ACHN (cell line): ENCODE results near the gene DAPK1.

Source experiments
- DNase-seq: peaks from one replicate; pipeline ENCODE4 v3.0.0-alpha.2; 2015
- in situ Hi-C: cut with HindIII; loops from 2 replicates; pipeline ENCODE4 v1.10.0; 2017; ENCODE audit warnings: low sequenced_read_pairs, low pct_ligation_motif_present, low pct_unique_long_range_greater_than_20kb

The DAPK1 gene

DNA sequence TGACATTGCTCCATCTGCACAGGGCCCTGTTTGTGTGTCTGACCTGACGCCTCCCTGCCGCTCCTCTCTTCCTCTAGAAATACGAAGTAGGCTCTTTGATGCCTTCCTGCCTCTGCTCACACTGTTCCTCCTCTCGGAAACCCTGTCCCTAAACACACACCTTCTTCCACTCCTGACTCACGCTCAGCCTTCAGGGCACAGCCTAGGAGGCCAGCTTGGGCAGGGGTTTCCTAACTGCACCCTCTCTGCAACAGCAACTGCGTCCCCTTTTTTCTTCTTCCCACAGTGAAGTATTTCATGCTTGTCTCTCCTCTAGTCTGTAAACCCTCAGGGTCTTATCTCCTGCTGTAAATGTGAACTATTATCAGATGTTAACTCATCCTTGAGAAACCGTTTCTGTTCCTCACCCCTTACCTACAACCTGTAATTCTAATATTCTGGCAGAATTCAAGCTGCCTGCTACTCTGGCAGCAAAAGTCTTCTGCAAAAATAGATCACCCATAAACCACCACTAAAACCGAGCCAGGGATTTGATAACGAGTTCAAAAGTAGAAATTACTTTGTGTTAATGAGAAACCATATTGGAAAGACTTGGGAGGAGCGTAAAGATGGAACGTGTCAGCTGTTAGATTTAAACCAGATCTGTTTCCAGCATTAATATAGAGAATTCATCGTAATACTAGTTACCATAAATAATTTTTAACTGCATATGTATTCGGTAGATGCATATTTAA lies 100.2 kb downstream of the DAPK1 start:
- in situ Hi-C loops = no loop called here
- no peak for DNase-seq

DNA sequence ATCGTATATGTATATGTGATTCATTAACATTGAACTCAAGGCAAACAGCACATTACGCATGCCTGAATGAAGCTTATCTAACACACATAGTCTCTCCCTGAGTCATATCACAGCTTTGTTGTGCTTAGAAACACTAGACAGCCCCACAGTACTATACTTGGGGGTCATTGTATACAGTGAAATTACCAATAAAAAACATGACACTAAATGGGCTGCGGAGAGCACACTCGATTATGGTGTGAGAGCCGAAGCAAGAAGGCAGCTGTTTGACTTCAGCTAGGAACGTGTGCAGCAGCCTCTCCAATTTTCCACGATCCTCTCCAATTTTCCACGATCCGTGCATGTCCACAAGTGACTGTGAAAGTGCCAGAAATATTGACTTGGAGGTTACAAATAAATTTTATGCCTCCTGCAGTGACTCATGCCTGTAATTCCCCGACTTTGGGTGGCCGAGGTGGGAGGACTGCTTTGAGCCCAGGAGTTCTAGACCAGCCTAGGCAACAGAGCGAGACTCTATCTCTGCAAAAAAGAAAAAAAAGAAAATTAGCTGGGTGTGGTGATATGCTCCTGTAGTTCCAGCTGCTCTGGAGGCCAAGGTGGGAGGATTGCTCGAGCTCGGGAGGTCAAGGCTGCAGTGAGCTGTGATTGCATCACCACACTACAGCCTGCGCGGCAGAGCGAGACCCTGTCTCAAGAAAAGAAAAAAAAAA lies 102.4 kb downstream of the DAPK1 start:
- in situ Hi-C loops = no loop called here
- DNase-seq = peak; percentile 81

DNA sequence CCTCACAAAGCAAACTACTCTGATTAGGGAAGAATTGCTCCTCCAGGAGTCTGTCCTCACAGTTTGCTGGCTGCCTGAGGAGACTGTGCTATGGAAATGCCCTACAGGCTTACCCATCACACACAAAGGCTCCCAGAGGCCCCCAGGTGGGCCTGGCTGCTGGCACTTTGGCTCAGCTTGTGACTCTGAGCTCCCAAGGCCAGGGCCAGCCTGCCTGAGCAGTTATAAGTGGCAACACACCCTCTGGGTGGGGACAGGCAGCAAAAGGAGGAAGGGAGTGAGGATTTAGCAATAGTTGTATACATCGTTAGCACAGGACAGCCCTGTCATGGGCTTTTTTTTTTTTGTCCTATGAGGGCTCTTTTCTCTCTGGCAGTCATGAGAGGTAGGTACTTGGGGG lies 103.5 kb downstream of the DAPK1 start:
- DNase-seq = no peak
- in situ Hi-C loops = no loop called here

DNA sequence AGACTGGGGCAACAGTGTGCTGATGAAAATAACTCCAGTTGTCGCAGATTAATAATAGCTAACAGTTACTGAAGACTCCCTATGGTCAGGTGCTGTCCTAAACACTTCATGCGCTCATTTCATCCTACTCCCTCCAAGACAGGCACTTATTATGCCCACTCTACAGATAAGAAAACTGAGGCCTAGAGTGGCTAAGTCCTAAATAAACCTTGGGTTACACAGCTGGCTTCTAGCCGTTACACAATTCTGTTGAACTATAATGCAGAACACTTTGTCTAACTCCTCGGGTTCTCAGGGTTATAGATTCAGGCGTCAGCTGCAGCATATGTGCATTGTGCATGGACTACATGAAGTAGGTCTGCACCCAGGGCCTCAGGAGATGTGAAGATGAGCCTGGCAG lies 103.9 kb downstream of the DAPK1 start:
- DNase-seq = no peak
- in situ Hi-C loops = no loop called here

DNA sequence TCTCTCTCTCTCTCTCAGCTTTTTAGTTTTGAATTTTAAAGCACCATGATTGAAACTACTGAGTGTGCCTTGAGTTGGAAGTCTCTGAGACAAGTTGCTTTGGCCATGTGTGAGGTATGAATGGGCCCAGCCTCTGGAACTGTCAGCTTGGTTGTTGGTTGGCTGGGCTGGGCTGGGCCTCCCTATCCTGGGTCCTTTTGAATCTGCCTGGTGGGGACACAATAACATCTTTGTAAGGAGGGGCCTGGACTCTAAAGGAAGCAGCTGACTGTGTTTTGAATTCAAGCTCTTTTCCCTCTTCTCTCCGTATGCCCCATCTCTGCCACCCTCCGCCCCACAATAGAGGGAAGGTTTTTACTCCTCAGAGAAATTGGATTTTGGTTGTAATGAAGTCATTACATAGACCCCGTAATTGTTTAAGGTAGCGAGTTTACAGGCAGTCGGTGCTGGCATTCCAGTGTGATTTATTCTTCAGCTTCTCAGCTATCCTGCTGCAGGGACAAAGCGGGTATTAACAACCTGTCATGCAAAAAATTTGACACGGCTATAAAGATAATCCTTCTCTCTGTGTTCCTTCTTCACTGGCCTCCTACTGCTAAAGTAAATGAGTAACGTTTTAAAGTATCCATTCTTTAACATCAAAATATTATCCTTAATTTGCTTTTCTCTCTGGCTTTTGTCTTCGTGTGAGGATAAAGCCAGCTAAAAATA lies 105.4 kb downstream of the DAPK1 start:
- no peak for DNase-seq
- in situ Hi-C loops = no loop called here

DNA sequence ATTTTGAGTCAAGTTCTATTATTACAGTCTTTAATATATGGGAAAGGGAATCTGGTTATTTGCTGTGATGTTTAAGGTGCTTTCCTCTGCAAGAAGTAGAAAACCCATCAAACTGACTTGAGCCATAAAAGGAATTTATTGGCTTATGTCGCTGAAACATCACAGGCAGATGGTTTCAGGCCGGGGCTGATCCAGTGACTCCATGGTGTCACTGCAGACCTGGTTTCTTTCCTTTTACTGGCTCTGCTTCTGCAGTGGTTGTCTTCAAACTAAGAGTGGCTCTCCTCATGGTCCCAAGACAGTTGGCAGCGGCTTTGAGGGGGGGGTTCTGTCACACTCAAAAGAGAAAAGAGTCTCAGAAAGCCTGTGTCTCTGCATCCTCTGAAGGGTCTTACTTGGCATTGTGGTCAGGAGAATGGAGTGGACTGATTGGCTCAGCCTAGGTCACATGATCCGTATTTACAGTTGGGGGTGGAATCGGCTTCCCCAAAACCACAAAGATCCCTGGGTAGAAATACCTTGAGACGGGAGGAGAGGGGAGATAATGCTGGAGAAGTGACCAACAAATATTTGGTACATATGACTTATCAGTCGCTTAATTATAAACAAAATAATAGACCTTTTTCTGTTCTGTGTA lies 106.3 kb downstream of the DAPK1 start:
- in situ Hi-C loops = no loop called here
- DNase-seq = no peak

DNA sequence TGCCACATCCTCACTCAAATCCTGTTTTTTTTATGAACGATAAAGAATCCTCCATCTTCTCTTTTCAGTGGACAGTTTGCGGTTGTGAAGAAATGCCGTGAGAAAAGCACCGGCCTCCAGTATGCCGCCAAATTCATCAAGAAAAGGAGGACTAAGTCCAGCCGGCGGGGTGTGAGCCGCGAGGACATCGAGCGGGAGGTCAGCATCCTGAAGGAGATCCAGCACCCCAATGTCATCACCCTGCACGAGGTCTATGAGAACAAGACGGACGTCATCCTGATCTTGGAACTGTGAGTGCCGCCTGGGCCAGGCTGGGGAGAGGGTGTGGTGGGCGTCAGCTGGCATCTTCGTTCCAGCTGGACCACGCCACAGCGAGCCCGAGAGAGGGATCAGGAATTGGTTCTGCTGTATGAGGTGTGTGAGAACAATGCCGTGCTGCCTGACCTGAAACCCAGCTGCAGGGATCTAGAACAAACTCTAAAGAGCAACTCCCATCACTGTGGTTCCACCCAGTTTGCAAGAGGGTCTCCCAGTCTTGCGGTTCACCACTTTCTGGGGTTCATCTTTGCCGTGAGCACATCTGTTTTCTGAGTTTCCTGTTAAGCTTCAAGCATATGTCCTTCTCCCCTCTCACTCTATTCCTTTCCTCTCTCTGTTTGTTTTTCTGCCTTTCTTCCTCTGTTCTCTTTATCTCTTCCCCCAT lies 107.4 kb downstream of the DAPK1 start:
- in situ Hi-C loops = no loop called here
- DNase-seq = no peak

DNA sequence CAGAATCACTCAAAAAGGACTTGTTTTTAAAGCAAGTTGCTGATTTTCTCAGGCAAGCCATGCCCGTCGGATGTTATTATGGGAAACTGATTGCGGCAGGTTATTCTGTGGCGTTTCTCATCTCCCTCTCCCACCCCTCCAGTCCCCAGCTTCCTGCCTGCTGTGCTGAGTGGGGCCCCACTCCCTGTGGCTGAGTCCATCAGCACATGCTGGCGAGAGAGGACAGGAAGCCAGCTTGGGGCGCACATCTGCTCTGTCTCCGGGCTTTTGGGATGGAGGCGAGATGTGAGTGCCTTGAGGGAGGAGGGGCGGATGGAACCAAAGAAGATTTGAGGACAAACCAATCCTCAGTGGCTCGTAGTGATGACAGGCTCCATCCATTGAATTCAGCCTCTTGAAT lies 108.0 kb downstream of the DAPK1 start:
- no peak for DNase-seq
- in situ Hi-C loops = no loop called here

DNA sequence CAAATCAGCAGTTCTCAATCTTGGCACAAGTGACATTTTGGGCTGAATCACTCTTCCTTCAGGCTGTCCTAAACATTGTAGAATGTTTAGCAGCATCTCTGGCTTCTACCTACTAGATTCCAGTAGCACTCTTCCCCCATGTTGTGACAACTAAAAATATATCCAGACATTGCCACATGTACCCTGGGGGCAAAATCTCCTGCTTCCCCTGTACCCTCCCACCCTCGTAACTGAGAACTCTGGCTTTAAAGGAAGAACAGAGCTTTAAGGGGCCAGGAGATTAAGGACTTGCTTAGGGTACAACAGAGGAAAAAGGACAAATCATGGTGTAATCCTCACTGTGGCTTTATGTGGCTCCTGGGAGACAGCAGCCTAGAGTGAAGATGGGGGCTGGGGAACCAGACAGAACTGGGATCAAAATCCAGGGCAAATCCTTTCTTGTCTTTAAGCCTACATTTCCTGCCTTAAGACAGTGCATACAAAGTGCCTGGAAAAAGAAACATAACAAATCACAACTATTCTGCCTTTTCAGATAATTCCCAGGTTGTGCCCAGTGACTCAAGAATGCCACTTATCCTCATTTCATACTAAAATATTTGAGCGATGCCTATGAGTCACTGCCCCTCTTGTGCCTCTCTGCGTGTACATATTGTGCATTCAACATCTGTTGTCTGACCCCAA lies 109.3 kb downstream of the DAPK1 start:
- DNase-seq = peak; percentile 37
- in situ Hi-C loops = no loop called here

DNA sequence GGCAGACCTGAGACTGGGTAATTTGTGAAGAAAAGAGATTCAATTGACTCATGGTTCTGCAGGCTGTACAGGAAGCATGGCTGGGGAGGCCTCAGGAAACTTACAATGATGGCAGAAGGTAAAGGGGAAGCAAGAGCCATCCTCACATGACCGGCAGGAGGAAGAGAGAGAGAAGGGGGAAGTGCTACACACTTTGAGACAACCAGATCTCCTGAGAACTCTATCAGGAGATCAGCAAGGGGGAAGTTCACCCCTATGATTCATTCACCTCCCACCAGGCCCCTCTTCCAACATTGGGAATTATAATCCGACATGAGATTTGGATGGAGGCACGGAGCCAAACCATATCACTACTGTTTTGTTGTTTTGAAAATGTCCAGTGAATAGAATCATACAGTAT lies 110.2 kb downstream of the DAPK1 start:
- in situ Hi-C loops = no loop called here
- no peak for DNase-seq

DNA sequence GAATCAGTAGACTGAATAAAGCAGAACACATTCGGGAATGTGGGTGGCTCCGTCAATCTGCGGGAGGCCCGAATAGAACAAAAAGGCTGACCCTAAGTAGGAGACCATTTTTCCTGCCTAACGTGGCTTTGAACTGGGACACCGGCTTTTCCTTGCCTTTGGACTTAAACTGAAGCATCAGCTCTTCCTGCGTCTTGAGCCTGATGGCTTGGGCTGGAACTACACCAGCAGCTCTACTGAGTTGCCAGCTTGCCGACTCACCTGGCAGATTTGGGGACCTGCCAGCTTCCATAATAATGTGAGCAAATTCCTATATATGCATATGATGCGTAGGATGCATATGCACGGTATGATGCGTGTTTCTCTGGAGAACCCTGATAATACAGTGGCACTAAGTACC lies 111.3 kb downstream of the DAPK1 start:
- in situ Hi-C loops = no loop called here
- DNase-seq = no peak

DNA sequence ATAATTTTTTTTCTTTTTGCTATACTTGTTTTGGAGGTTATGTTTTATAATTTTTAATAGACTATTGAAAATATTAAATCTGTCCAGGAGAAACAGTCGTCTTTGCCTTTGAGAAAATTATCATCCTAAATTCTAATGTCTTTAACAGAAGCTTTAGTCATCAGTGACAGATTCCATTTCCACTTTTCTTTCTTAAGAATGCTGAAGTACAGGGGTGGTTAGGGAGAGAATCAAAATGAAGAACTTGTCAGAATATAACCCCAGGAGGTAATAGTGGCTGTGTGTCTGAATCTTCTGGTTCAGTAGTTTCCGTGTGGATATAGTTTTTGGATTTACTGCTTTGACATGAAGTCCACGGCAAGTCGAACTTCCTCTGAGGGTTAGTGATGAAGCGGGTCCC lies 111.8 kb downstream of the DAPK1 start:
- in situ Hi-C loops = no loop called here
- no peak for DNase-seq

DNA sequence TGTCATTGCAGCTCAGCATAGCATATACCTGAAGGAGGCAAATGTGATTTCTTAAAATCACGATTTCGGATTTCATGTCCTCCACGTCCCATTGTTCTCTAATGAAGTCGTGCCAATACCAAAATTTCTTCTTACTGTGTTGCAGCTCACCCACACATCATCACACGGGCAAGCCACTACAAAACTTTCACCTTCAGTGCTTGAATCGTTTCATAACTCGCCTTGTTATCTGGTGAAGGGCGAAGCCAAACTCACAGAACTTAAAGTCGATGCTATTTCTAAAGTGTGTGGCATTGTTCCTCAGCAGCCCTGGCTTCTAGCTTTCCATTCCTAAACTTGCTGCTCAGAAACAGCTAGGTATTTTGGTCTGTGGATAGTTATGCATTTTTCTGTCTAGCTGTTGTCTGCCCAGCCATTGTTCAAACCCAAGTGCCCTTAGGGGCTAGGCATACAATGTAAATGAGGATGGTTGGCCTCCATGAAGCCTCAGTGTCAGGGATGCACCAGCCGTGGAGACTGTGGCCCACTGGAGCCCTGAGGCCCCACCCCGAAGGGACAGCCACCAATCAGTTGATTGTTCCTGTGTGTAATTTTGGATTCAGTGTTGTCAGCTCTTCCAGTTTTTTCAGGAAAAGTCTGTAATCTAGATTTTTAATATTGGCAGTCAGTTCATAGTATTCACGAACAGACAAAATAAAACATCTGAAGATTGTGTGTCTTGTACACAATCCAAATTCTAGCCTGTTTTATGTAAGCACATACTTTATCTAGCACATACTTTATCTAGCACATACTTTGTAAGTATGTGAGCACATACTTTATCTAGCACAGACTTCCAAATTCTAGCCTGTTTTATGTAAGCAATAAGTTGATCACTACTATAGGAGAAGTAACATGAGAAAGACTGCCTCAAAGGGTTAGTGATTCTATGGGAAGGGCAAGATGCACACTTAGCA lies 112.8 kb downstream of the DAPK1 start:
- no peak for DNase-seq
- in situ Hi-C loops = no loop called here

DNA sequence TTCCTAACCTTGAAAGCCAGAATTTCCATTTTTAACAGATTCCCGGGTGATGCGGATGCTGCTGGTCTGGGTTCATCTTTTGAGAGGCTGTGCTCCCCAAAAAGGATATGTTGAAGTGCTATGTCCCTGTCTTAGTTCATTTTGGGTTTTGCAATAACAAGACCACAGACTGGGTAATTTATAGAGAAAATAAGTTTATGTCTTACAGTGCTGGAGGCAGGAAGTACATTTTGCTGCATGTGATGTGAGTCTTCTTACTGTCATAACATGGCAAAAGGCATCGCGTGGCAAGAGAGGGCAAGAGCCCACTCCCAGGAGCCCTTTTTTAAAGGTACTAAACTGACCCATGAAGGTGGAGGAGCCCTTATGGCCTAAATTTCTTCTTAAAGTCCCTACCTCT lies 114.1 kb downstream of the DAPK1 start:
- no peak for DNase-seq

DNA sequence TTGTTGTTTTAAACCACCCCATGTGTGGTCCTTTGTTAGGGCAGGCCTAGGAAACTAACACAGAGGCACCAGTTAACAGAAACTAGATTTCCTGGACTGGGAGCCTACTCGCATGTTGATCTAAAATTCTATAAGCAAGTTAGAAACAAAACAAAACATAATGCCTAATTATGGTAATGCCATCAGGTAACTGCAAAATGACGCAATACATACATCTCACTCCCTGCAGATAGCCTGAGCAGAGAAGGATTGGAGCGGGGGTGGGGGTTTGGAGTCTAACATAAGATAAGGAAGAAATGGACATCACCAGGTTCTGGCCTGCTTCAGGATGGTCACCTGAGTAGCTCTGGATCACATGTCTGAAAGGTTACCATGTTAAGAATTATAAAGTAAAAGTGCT lies 114.9 kb downstream of the DAPK1 start:
- in situ Hi-C loops = no loop called here
- no peak for DNase-seq

More for the DNA sequence above, 114.1 kb downstream of the DAPK1 start:
- in situ Hi-C loops = no loop called here

DNA sequence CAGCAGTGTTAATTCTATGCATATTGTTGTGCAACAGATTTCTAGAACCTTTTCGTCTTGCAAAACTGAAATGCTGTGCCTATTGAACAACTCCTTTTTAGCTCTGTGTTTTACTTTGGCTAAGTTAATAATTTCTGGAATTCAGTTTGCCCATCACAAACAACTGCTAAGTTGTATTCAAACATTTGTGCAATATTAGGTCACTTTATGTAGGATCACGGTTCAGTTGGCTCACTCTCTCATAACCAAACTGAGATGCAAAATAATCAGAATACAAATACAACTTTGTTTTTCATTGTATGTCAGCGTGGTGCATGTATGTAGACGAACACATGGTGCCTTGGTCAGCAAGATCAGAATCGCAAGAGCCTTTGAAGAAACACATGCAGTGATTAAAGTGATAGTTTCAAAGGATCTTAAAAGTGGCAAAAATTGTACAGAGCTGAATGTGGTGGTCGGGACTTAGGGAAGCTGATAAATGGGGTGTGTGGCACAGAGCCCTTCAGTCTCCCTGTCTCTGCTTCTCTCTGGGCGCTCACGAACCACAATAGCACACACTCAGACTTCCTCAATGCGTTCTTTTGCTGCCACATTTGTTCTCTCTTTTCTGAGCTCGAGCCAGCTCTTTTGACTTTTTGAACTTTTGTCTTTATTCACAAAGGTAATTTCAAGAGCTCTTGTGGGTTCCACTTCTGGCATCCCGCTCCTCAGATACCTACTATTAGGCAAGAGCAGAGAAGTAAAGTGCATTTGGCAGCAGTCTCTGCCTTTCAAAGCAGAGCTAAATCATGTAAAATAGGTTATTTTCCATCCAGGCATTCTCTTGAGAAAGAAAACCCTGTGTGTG lies 115.8 kb downstream of the DAPK1 start:
- no peak for DNase-seq
- in situ Hi-C loops = no loop called here
